ENCODE data around the gene KCNH3. TPM values are rescaled to one million over a fixed set of nuclear protein-coding genes. Genes with fewer than 3 reads are reported as not detected.
A peak's percentile ranks its signal among the peaks of the same experiment; 100 is the strongest.
"Not testable (repeated sequence)": the region's sequence is repeated elsewhere in the genome, so short reads cannot be mapped to it uniquely, and the experiment has no call there.

KCNH3 gene
- total and polyA plus RNA-seq, 2 donors (not counting 1 experiment from before 2014, with no cell fraction given): 0.05 to 0.17 TPM

DNA sequence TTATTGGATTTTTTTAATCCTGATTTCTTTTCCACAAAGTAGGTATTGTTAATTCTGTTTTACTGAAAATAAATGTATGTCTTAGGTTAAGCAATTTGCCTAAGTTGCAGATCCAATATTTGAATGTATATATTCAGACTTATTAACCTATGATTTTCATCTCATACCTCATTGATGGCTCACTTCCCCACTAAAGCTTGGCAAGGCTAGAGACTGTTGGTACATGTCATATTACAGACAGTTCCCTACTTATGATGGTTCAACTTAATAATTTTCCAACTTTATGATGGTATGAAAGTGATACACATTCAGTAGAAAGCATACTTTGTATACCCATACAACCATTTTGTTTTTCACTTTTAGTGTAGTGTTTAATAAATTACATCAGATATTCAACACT, 33.2 kb upstream of the KCNH3 start:
- H3K4me2 ChIP-seq (ENCODE audit: extremely low read depth, insufficient read depth, low read length): no peak overlapping the region
- TF ChIP-seq EZH2 (IDR thresholded peaks at IDR 0.05; ENCODE audit: low read length, missing control alignments): no peak
- TF ChIP-seq, protein P1, sequence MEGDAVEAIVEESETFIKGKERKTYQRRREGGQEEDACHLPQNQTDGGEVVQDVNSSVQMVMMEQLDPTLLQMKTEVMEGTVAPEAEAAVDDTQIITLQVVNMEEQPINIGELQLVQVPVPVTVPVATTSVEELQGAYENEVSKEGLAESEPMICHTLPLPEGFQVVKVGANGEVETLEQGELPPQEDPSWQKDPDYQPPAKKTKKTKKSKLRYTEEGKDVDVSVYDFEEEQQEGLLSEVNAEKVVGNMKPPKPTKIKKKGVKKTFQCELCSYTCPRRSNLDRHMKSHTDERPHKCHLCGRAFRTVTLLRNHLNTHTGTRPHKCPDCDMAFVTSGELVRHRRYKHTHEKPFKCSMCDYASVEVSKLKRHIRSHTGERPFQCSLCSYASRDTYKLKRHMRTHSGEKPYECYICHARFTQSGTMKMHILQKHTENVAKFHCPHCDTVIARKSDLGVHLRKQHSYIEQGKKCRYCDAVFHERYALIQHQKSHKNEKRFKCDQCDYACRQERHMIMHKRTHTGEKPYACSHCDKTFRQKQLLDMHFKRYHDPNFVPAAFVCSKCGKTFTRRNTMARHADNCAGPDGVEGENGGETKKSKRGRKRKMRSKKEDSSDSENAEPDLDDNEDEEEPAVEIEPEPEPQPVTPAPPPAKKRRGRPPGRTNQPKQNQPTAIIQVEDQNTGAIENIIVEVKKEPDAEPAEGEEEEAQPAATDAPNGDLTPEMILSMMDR (conservative IDR thresholded peaks at IDR 0.05 in 1 of 2, IDR thresholded peaks at IDR 0.05 in 1 of 2; ENCODE audit: low read depth in 1 of 2, low read length in 2 of 2): no peak

DNA sequence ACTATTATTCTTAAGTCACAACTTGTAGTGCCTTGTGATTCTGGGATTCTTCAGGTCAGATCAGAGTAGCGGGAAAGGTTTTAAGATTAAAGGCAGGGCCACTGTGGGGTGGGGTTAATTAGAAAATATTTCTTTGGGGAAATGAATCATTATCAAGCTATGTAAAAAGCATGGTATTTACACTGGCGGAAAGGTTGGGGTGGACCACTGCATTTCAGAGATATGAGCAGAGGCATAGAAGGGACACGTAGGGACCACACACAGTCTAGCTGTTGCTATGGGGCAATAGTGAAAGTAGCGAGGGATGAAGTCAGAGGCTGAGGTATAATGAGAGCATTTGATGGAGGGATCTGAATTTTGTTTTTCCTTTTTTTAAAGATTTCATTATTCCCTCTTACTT, 31.7 kb upstream of the KCNH3 start:
- Histone ChIP-seq H3K27me3 (ENCODE audit: control insufficient read depth, insufficient read depth, low read length) (no peaks in the 10 kb centered on the region), H2AFZ (ENCODE audit: low read length) (no peak overlapping the region), H3K36me3 (ENCODE audit: control insufficient read depth, insufficient read depth, low read length) (peaks cover under 1% of the 10 kb centered on the region), H3K4me2 (ENCODE audit: extremely low read depth, insufficient read depth, low read length) (no peak overlapping the region), H3K4me1 (ENCODE audit: control insufficient read depth, extremely low read depth, insufficient read depth, low read length) (peaks cover 2% of the 10 kb centered on the region), H4K20me1 (ENCODE audit: control insufficient read depth, extremely low read depth, insufficient read depth, low read length) (no peaks in the 10 kb centered on the region), H3K79me2 (ENCODE audit: control insufficient read depth, insufficient read depth, low read length) (no peaks in the 10 kb centered on the region), H3K4me3 (replicated peaks in 1 of 4; ENCODE audit: control extremely low read depth in 1 of 4, insufficient read depth in 1 of 4, low read depth in 3 of 4, low read length in 4 of 4) (no peak overlapping the region), H3K9ac (ENCODE audit: insufficient read depth, low read length) (no peak overlapping the region), H3K27ac (ENCODE audit: insufficient read depth, low read length) (peak overlapping the region; percentile 49), H3K9me3 (ENCODE audit: control insufficient read depth, insufficient read depth, low read depth, low read length) (no peaks in the 10 kb centered on the region)
- TF ChIP-seq, protein P1 (conservative IDR thresholded peaks at IDR 0.05 in 1 of 2, IDR thresholded peaks at IDR 0.05 in 1 of 2; ENCODE audit: low read depth in 1 of 2, low read length in 2 of 2): no peak
- TF ChIP-seq EZH2 (IDR thresholded peaks at IDR 0.05; ENCODE audit: low read length, missing control alignments): no peak
- peak; percentile 87 to 98 for DNase-seq (ENCODE audit: low read depth in 2 of 2)

More for the DNA sequence above, 33.2 kb upstream of the KCNH3 start:
- H3K27ac ChIP-seq (ENCODE audit: insufficient read depth, low read length): no peak overlapping the region
- no peak overlapping the region for H2AFZ ChIP-seq (ENCODE audit: low read length)
- no peak overlapping the region for H3K9ac ChIP-seq (ENCODE audit: insufficient read depth, low read length)
- H3K9me3 ChIP-seq (ENCODE audit: control insufficient read depth, insufficient read depth, low read depth, low read length): no peaks in the 10 kb centered on the region
- no peaks in the 10 kb centered on the region for H3K27me3 ChIP-seq (ENCODE audit: control insufficient read depth, insufficient read depth, low read length)
- peaks cover 2% of the 10 kb centered on the region for H3K4me1 ChIP-seq (ENCODE audit: control insufficient read depth, extremely low read depth, insufficient read depth, low read length)
- no peaks in the 10 kb centered on the region for H4K20me1 ChIP-seq (ENCODE audit: control insufficient read depth, extremely low read depth, insufficient read depth, low read length)
- peak; percentile 39 to 43 for DNase-seq (ENCODE audit: low read depth in 2 of 2)
- H3K79me2 ChIP-seq (ENCODE audit: control insufficient read depth, insufficient read depth, low read length): no peaks in the 10 kb centered on the region
- no peak overlapping the region for H3K4me3 ChIP-seq (replicated peaks in 1 of 4; ENCODE audit: control extremely low read depth in 1 of 4, insufficient read depth in 1 of 4, low read depth in 3 of 4, low read length in 4 of 4)
- H3K36me3 ChIP-seq (ENCODE audit: control insufficient read depth, insufficient read depth, low read length): peaks cover 2% of the 10 kb centered on the region

DNA sequence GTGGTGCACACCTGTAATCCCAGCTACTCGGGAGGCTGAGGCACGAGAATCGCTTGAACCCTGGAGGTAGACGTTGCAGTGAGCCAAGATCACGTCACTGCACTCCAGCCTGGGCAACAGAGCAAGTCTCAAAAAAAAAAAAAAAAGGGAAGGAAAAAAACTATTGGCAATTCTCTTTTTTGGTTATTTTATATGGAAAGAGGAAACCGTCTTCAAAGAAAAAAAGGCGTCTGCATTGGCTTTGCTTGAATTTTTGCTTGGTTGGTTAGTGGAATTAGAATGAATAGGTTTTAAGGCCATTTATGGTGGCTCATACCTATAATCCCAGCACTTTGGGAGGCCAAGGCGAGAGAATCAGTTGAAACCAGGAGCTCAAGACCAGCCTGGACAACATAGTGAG, 29.1 kb upstream of the KCNH3 start:
- H3K27me3 ChIP-seq (ENCODE audit: control insufficient read depth, insufficient read depth, low read length); H3K9ac ChIP-seq (ENCODE audit: insufficient read depth, low read length); H4K20me1 ChIP-seq (ENCODE audit: control insufficient read depth, extremely low read depth, insufficient read depth, low read length); H3K4me1 ChIP-seq (ENCODE audit: control insufficient read depth, extremely low read depth, insufficient read depth, low read length); H3K4me2 ChIP-seq (ENCODE audit: extremely low read depth, insufficient read depth, low read length); H3K79me2 ChIP-seq (ENCODE audit: control insufficient read depth, insufficient read depth, low read length); H3K9me3 ChIP-seq (ENCODE audit: control insufficient read depth, insufficient read depth, low read depth, low read length); H3K27ac ChIP-seq (ENCODE audit: insufficient read depth, low read length); H3K4me3 ChIP-seq (replicated peaks in 1 of 4; ENCODE audit: control extremely low read depth in 1 of 4, insufficient read depth in 1 of 4, low read depth in 3 of 4, low read length in 4 of 4); DNase-seq (ENCODE audit: low read depth in 2 of 2); H3K36me3 ChIP-seq (ENCODE audit: control insufficient read depth, insufficient read depth, low read length); H2AFZ ChIP-seq (ENCODE audit: low read length): not testable (repeated sequence)
